ENCODE data around the gene NLRC5.

Gene NLRC5

DNA sequence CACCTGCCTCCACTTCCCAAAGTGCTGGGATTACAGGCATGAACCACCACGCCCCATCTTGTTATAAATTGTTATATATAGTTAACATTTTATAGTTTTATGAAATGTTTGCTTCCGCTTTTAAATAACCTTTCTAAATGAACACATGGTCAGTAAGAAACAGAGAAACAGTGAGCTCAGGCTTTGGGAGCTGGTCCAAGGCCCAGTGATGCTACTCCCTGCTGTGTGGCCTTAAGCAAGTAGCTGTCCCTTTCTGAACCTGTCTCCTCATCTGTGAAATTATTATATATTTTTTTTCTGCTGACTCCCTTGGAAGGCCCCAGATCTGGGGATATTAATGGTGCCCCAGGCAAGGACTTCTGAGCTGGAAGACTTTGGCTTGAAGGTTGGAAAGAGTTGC lies 122.1 kb downstream of the NLRC5 start:
- 0 out of 2 replicates have a peak, but pooled peaks cover 4% of the 10 kb centered on the region for H3F3A ChIP-seq (ENCODE audit: control insufficient read depth, insufficient read depth)
- no peak overlapping the region for H3K4me3 ChIP-seq (ENCODE audit: low read length)
- H3K9me2 ChIP-seq (replicated peaks; ENCODE audit: control insufficient read depth, low read length) = no peaks in the 10 kb centered on the region
- no peak overlapping the region for H3K27ac ChIP-seq (ENCODE audit: low read depth, low read length)
- no peak overlapping the region for H3K4me2 ChIP-seq (ENCODE audit: low read length)
- H3K27me3 ChIP-seq (ENCODE audit: control insufficient read depth, low read length) = no peaks in the 10 kb centered on the region
- H4K20me1 ChIP-seq (ENCODE audit: control insufficient read depth, insufficient read depth, low read depth, low read length) = no peaks in the 10 kb centered on the region
- no peaks in the 10 kb centered on the region for H3K36me3 ChIP-seq (ENCODE audit: control insufficient read depth, low read length)
- no peak for TF ChIP-seq EZH2phosphoT487 (IDR thresholded peaks at IDR 0.05; ENCODE audit: borderline replicate concordance, low read length)
- TF ChIP-seq, protein P1, sequence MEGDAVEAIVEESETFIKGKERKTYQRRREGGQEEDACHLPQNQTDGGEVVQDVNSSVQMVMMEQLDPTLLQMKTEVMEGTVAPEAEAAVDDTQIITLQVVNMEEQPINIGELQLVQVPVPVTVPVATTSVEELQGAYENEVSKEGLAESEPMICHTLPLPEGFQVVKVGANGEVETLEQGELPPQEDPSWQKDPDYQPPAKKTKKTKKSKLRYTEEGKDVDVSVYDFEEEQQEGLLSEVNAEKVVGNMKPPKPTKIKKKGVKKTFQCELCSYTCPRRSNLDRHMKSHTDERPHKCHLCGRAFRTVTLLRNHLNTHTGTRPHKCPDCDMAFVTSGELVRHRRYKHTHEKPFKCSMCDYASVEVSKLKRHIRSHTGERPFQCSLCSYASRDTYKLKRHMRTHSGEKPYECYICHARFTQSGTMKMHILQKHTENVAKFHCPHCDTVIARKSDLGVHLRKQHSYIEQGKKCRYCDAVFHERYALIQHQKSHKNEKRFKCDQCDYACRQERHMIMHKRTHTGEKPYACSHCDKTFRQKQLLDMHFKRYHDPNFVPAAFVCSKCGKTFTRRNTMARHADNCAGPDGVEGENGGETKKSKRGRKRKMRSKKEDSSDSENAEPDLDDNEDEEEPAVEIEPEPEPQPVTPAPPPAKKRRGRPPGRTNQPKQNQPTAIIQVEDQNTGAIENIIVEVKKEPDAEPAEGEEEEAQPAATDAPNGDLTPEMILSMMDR (IDR thresholded peaks at IDR 0.05; ENCODE audit: low read depth, low read length, poor library complexity, severe bottlenecking) = no peak
- H3K9me3 ChIP-seq (ENCODE audit: control insufficient read depth, insufficient read depth, low read length) = no peaks in the 10 kb centered on the region
- peaks cover 16% of the 10 kb centered on the region; the same call in 1 of the 2 replicates for H3K4me1 ChIP-seq (ENCODE audit: control insufficient read depth, low read length)
- no peaks in the 10 kb centered on the region for H3K79me2 ChIP-seq (ENCODE audit: control insufficient read depth, low read length)

DNA sequence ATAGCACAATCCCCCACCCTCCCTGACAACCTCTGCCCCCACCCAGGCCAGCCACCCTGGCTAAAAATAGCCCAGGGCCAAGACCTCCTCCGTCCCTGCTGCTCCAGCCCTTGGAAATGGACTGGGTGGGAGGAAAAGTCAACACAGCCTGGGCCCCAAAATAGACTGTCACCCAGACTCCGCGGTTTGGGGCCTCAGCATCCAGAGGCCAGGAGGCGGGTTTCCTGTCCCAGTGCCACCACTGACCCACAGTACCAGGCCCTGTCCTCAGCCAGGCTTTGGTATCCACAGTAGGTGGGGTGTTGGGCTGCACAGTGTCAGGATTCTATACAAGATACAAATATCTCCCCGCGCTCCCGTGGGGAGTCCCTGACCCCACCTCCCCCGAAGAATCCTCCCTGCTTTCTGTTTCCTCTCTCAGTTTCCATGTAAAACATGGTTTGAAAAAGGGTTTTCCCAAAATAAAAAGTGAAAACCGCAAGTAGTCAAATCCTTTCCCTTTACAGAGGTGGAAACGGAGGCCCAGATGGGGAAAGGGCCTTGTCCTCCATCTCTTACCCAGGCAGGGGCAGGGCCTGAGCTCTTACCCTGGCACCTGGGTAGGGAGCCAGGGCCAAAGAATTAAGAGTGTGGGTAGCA lies 123.2 kb downstream of the NLRC5 start:
- Histone ChIP-seq H3K4me2 (ENCODE audit: low read length) (no peak overlapping the region), H3K9me2 (replicated peaks; ENCODE audit: control insufficient read depth, low read length) (no peaks in the 10 kb centered on the region), H3F3A (ENCODE audit: control insufficient read depth, insufficient read depth) (0 out of 2 replicates have a peak, but pooled peaks cover 4% of the 10 kb centered on the region), H3K4me1 (ENCODE audit: control insufficient read depth, low read length) (peaks cover 16% of the 10 kb centered on the region; the same call in 1 of the 2 replicates), H3K36me3 (ENCODE audit: control insufficient read depth, low read length) (no peaks in the 10 kb centered on the region), H3K9me3 (ENCODE audit: control insufficient read depth, insufficient read depth, low read length) (no peaks in the 10 kb centered on the region), H3K79me2 (ENCODE audit: control insufficient read depth, low read length) (no peaks in the 10 kb centered on the region), H4K20me1 (ENCODE audit: control insufficient read depth, insufficient read depth, low read depth, low read length) (no peaks in the 10 kb centered on the region), H3K27ac (ENCODE audit: low read depth, low read length) (no peak overlapping the region), H3K4me3 (ENCODE audit: low read length) (no peak overlapping the region), H3K27me3 (ENCODE audit: control insufficient read depth, low read length) (no peaks in the 10 kb centered on the region)
- TF ChIP-seq EZH2phosphoT487 (IDR thresholded peaks at IDR 0.05; ENCODE audit: borderline replicate concordance, low read length) = no peak
- TF ChIP-seq, protein P1 (IDR thresholded peaks at IDR 0.05; ENCODE audit: low read depth, low read length, poor library complexity, severe bottlenecking) = no peak

DNA sequence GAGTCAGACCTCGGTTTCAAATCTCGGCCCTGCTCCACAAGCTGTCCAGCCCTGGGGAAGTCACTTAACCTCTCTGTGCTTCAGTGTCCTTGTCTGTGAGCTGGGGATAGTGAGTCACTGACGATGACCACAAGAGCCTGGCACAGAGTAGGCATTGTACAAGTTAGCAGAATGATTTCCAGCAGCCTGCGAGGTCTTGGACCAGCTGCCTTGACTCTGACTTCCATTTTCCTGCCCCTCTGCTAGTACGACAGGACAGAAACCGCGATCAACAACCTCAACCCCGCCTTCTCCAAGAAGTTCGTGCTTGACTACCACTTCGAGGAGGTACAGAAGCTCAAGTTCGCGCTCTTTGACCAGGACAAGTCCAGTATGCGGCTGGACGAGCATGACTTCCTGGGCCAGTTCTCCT lies 123.7 kb downstream of the NLRC5 start:
- Histone ChIP-seq H3K4me2 (ENCODE audit: low read length) (no peak overlapping the region), H3K9me3 (ENCODE audit: control insufficient read depth, insufficient read depth, low read length) (no peaks in the 10 kb centered on the region), H3K4me1 (ENCODE audit: control insufficient read depth, low read length) (peaks cover 16% of the 10 kb centered on the region; the same call in 1 of the 2 replicates), H3K9me2 (replicated peaks; ENCODE audit: control insufficient read depth, low read length) (no peaks in the 10 kb centered on the region), H3K79me2 (ENCODE audit: control insufficient read depth, low read length) (no peaks in the 10 kb centered on the region), H3K36me3 (ENCODE audit: control insufficient read depth, low read length) (no peaks in the 10 kb centered on the region), H3K27me3 (ENCODE audit: control insufficient read depth, low read length) (no peaks in the 10 kb centered on the region), H3K4me3 (ENCODE audit: low read length) (no peak overlapping the region), H3K27ac (ENCODE audit: low read depth, low read length) (no peak overlapping the region), H3F3A (ENCODE audit: control insufficient read depth, insufficient read depth) (0 out of 2 replicates have a peak, but pooled peaks cover 4% of the 10 kb centered on the region), H4K20me1 (ENCODE audit: control insufficient read depth, insufficient read depth, low read depth, low read length) (no peaks in the 10 kb centered on the region)
- TF ChIP-seq EZH2phosphoT487 (IDR thresholded peaks at IDR 0.05; ENCODE audit: borderline replicate concordance, low read length) = no peak
- TF ChIP-seq, protein P1 (IDR thresholded peaks at IDR 0.05; ENCODE audit: low read depth, low read length, poor library complexity, severe bottlenecking) = no peak

Measured in DOHH2 (cell line).